Esophagus mucosa (tissue), 1 donor: Measurements from ENCODE around the gene FARS2. TPM values are rescaled to one million over a fixed set of nuclear protein-coding genes. Genes with fewer than 3 reads are reported as not detected.
"Not testable (repeated sequence)": the region's sequence is repeated elsewhere in the genome, so short reads cannot be mapped to it uniquely, and the experiment has no call there.

Experiments used
- ATAC-seq: fragments of 200-7000 bp; cut with Tn5 transposase; one replicate; pipeline ENCODE4 v1.9.1; 2020
- total RNA-seq: library from RNA; stranded (reverse); gene quantifications from one replicate; pipeline ENCODE4 v1.2.4, GENCODE V29; 2023
- donor health status: DM: yes; HTN: yes; CAD: no.

Gene FARS2
- total RNA-seq, 1 donor from 2014 or later = 15.4 TPM

DNA sequence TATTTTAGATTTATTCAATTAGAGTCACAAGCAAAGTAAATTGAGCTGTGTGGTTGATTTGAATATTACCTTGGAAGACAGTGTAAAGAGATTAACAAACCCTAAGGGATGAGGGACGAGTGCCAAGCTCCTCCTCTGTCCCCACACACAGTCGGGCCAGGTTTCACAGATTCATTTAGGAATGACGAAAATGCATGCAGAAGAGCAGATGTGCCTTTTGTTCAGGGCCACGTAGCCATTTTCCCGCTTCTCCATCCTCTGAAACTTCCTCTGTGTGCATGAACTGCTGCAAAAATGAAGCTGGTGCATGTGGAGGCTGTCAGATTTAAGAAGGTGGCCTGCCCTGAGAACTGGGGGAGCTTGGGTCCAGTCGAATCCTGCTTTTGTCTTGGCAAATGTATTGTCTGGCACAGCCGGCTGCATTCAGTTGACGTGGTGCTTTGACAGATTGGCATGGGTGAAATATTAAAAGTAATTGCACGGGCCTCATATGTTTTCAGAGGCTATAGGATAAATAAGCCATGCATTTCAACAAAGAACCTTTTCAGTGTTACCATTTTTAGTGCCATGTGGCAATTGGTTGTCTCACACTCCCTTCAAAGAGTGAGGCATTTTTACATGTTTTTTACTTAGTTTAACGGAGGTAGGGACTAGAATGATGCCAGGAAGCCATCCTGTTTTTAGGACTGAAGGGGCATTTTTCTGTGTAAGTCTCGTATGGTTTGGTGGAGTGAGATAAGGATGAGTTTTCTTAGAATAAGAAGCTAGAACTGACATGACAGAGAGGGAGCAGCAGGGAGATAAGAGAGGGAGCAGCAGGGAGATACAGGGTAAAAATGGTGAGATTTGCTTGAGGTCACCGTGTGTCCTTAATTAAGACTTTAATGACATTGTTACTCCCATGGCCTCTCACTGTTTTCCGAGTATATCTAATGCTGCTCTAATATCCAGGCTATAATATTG lies 384.3 kb downstream of the FARS2 start:
- ATAC-seq = no peak

GRCh38 chr6:5652406-5653137 lies 391.3 kb downstream of the FARS2 start:
- no peak for ATAC-seq

DNA sequence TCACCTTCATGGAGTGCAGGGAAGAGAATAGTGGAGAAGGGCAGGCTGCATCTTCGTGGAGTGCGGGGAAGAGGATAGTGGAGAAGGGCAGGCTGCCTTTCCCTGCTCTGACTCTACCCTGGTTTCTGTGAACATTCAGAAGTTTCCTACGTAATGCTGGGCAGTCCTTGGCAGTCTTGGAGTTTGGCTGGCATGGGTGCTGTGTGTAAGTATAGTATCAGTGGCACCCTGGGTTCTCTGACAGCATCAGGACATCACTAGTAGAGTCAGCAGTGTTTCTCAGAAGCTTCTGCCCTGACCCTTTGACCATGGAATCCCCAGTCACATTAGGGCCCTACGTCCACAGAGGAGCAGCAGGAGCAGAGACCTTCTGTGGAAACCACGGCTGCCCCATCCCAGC lies 392.5 kb downstream of the FARS2 start:
- ATAC-seq = no peak

DNA sequence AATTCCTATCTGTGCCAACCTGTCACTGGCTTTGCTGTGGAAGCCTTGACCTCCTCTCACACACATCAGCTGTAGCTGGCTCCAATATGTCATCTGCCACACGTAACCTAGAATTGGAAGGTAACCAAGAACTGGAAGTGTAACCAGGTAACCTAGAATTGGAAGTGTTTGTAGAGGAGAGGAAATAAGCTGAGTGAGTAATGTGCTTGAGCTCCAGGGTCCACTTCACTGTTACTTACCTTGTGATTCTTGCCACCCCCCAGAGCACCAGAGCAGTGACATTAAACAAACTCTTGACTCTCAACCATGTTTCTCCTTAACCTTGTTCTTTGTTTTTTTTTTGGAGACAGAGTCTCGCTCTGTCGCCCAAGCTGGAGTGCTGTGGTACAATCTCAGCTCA lies 394.9 kb downstream of the FARS2 start:
- ATAC-seq = no peak

- not testable (repeated sequence) for ATAC-seq
Measured at GRCh38 chr6:5656695-5657094, 395.4 kb downstream of the FARS2 start.

DNA sequence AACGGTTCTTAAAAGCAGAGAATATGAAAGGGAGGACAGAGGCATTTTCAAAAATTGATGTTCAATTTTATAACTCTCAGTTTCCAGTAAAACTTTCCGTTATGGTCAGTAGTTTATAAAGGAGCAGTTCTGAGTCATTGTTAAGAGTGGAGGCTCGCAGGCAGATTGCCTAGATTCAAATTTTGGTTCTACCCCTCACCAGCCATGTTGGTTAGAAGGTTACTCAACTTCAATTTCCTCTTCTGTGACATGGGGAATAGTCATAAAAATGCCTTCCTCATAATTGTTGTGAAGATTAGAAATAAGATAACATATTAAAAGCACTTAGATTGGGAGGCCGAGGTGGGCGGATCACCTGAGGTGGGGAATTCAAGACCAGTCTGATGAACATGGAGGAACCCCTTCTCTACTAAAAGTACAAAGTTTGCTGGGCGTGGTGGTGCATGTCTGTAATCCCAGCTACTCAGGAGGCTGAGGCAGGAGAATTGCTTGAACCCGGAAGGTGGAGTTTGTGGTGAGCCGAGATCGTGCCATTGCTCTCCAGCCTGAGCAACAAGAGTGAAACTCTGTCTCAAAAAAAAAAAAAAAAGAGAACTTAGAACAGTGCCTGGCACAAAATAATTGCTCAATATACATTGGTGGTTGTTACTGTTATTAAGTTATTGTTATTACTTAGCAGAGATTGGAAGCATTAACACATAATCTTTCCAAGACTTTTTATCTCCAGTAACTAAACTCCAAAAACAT lies 396.5 kb downstream of the FARS2 start:
- ATAC-seq = no peak

GRCh38 chr6:5659467-5659866 lies 398.2 kb downstream of the FARS2 start:
- ATAC-seq = no peak

- no peak for ATAC-seq
Measured at GRCh38 chr6:5660772-5661171, 399.5 kb downstream of the FARS2 start.

DNA sequence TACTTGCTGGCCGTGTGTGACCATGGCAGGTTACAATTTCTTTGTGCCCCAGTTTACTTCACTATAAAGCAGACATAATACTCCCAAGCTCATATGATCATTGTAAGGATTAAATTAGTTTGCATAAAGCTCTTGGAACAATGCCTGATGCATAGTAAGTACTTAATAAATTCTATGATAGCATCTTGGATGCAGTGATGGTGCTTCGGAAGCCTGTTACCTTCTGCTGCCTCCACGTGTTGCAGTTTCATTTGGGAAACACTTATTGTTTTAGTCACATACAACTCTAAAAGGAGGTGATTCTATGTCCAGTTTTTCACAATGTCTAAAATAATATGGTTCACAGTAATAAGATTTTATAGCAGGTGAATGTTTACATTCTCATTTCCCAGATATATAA lies 401.5 kb downstream of the FARS2 start:
- no peak for ATAC-seq

GRCh38 chr6:5663259-5663658 lies 401.9 kb downstream of the FARS2 start:
- no peak for ATAC-seq

DNA sequence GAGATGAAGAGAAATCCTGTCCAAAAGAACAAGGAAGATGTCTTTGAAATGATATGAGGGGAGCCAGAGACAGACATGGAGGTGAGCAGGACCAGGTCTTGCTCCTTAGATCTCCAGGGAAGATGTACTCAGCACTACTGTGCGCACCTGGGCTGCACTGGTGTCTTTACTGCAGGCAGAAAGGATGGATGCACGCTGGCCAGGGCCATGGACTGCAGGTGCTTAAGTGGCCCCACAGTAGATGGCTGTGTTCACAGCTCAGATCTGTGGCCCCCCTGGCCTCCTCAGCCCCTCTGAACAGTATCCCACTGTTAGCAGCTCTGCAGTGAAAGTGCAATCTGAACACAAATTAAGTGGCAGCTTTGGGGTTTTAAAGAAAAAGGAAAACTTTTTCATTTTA lies 402.4 kb downstream of the FARS2 start:
- no peak for ATAC-seq

GRCh38 chr6:5664149-5664548 lies 402.8 kb downstream of the FARS2 start:
- ATAC-seq = no peak

GRCh38 chr6:5665173-5665572 lies 403.9 kb downstream of the FARS2 start:
- ATAC-seq = peak; percentile 25

DNA sequence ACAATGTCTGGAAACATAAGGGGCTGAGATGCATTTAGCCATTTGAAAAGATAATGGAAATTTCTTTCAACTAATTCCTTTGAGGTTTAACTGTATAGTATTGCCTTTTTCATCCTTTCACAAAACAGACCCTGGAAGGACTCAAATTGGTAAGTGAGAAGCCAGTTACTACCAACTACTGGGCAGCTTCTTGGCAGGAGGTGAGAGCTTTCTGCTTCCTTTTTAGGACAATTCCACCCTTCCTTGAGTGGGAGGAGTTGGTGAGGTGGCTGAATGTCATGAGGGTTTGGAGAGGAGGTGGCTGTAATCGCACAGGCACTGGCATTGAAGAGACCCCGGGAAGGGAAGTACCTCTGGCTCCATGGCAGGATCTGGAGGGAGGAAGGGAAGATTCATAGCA lies 404.4 kb downstream of the FARS2 start:
- ATAC-seq = no peak

DNA sequence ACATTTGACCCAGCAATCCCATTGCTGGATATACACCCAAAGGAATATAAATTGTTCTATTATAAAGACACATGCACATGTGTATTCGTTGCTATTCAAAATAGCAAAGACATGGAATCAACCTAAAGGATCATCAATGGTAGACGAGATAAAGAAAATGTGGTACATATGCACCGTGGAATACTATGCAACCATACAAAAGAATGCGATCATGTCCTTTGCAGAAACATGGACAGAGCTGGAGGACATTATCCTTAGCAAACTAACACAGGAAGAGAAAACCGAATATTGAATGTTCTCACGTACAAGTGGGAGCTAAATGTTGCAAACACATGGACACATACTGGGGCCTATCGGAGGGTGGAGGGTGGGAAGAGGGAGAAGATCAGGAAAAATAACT lies 405.4 kb downstream of the FARS2 start:
- ATAC-seq = no peak

GRCh38 chr6:5667737-5668136 lies 406.4 kb downstream of the FARS2 start:
- ATAC-seq = no peak

DNA sequence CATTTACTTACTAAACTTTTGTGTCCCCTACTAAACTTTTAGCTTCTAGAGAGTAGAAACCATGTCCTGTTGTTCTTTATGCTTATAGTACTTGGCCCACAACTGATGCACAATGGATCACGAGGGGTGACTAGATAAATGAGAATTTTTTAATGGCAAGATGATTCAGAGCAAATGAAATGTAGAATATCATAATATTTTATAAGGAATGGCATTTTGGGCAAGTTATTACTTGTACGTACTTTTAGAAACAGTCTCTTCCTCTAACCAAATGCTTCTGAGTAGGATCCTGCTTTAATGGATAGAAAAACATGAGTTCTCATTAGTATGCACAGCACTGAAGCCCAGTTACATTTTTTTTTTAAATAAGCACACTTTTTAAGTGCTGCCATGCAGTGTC lies 409.1 kb downstream of the FARS2 start:
- peak; percentile 7 for ATAC-seq

- ATAC-seq = peak; percentile 91
Measured at GRCh38 chr6:5670811-5671561, 409.7 kb downstream of the FARS2 start.

- peak; percentile 14 for ATAC-seq
Measured at GRCh38 chr6:5671601-5672559, 410.6 kb downstream of the FARS2 start.

- ATAC-seq = peak; percentile 61
Measured at GRCh38 chr6:5672581-5673011, 411.3 kb downstream of the FARS2 start.
